Thyroid gland (tissue), 4 donors: ENCODE data around the gene CCL13.

Experiments
- CTCF ChIP-seq, 6 experiments: fragments of 200-600 bp in 3 of 6; fragments of 450-650 bp in 3 of 6; sonication (generic) in 3 of 6; IDR thresholded peaks; one replicate each; pipeline ENCODE4 v1.5.1; 2016 to 2019; ENCODE audit warnings: antibody characterized with exemption in 6 of 6, mild to moderate bottlenecking in 2 of 6, inconsistent platforms in 1 of 6, moderate library complexity in 1 of 6
- POLR2A ChIP-seq, 2 donors: fragments of 450-650 bp; IDR thresholded peaks; one replicate each; pipeline ENCODE4 v1.6.1; 2017; ENCODE audit warnings: antibody characterized with exemption in 2 of 2, mild to moderate bottlenecking in 2 of 2, moderate library complexity in 1 of 2

DNA sequence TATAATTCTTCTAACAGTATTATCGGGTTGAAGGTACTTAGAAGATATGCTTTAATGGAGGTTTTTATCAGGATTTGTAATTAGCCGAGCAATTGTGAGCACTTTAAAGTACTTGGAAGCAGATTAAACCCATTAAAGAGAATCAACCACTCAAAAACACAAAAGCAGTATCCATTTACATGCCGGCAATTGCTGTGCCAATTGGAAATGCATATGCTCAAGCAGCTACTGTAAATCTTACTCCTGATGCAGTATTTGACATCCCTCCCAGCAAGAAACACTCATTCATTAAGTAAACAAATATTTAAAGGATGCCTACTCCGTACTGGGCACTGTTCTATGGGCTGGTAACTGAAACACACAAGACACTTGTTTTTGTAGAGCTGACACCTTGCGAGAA is 18.2 kb downstream of the CCL13 start:
- TF ChIP-seq CTCF (IDR thresholded peaks at IDR 0.05) (no peak), POLR2A (IDR thresholded peaks at IDR 0.05) (no peak)
